HFFc6 (cell line): ENCODE data around the gene AMOTL2. TPM values are rescaled to one million over a fixed set of nuclear protein-coding genes. Genes with fewer than 3 reads are reported as not detected.

Experiments used
- DNase-seq: peaks from one replicate; pipeline ENCODE4 v3.0.0-alpha.2; 2018
- H3K27ac Mint-ChIP-seq: 2 replicates; pipeline ENCODE4 v1.8.0; 2020; ENCODE audit warnings: mild to moderate bottlenecking, mixed read lengths
- H3K27me3 Mint-ChIP-seq: 2 replicates; pipeline ENCODE4 v1.8.0; 2021; ENCODE audit warnings: mild to moderate bottlenecking, moderate library complexity, mixed read lengths; ENCODE audit not compliant: insufficient read depth
- H3K36me3 Mint-ChIP-seq: 2 replicates; pipeline ENCODE4 v1.8.0; 2021; ENCODE audit warnings: low read depth, mixed read lengths
- H3K4me1 Mint-ChIP-seq: 2 replicates; pipeline ENCODE4 v1.8.0; 2020; ENCODE audit warnings: low read depth, mixed read lengths
- H3K4me3 Mint-ChIP-seq: 2 replicates; pipeline ENCODE4 v1.8.0; 2020; ENCODE audit warnings: mild to moderate bottlenecking, moderate library complexity, mixed read lengths
- H3K9me3 Mint-ChIP-seq: 2 replicates; pipeline ENCODE4 v1.8.0; 2020; ENCODE audit warnings: mild to moderate bottlenecking, mixed read lengths
- CTCF ChIP-seq: fragments of 200-600 bp; sonication (generic); IDR thresholded peaks from 2 replicates; pipeline ENCODE4 v1.5.0; 2021; ENCODE audit warnings: antibody characterized with exemption, mild to moderate bottlenecking
- total RNA-seq, 6 experiments: library from RNA; stranded (reverse); fragmentation: NEBNext Ultra II Directional; extraction: Animal tissue kit (Norgen Biotek cat#: 25700); gene quantifications; 2 replicates in 1 of 6; 3 replicates in 5 of 6; pipeline ENCODE4 v1.2.3, GENCODE V29; 2021

The AMOTL2 gene
- total RNA-seq, 6 experiments from 2014 or later, result 244 to 311 (median 274) TPM

GRCh38 chr3:134388292-134388691 lies 14.0 kb upstream of the AMOTL2 start:
- H3K4me3 Mint-ChIP-seq, result no peak overlapping the region
- no peak overlapping the region for H3K27ac Mint-ChIP-seq
- DNase-seq, result no peak
- no peak for TF ChIP-seq CTCF
- peaks cover 11% of the 10 kb centered on the region for H3K27me3 Mint-ChIP-seq
- H3K36me3 Mint-ChIP-seq, result peaks cover 10% of the 10 kb centered on the region
- peaks cover 17% of the 10 kb centered on the region for H3K9me3 Mint-ChIP-seq
- H3K4me1 Mint-ChIP-seq, result no peaks in the 10 kb centered on the region

DNA sequence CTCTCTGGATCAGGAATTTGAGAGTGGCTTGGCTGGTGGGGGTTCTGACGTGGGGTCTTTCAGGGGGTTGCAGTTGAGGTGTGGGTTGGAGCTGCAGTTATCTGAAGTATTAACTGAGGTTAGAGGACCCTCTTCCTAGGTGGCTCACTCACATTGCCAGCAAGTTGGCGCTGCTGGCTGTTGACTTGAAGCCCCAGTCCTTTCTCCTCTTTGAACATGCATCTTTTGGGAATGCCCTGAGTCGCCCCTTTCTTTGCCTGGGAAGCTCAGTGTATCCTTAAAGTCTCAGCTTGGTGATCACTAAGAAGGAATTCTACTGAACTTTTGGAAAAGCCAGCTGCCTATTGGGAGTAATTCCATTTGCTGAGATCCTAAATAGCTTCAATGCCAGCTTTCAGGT lies 13.0 kb upstream of the AMOTL2 start:
- H3K27ac Mint-ChIP-seq, result no peak overlapping the region

GRCh38 chr3:134384963-134385362 lies 10.7 kb upstream of the AMOTL2 start:
- TF ChIP-seq CTCF, result no peak
- H3K4me3 Mint-ChIP-seq, result no peak overlapping the region
- peaks cover 3% of the 10 kb centered on the region for H3K36me3 Mint-ChIP-seq
- H3K27me3 Mint-ChIP-seq, result peaks cover 10% of the 10 kb centered on the region
- H3K4me1 Mint-ChIP-seq, result peaks cover 8% of the 10 kb centered on the region; the same call in 1 of the 2 replicates
- no peak overlapping the region for H3K27ac Mint-ChIP-seq
- no peak for DNase-seq
- H3K9me3 Mint-ChIP-seq, result peaks cover 4% of the 10 kb centered on the region

More for the DNA sequence above, 13.0 kb upstream of the AMOTL2 start:
- H3K4me1 Mint-ChIP-seq, result no peaks in the 10 kb centered on the region
- no peak for TF ChIP-seq CTCF
- no peak overlapping the region for H3K4me3 Mint-ChIP-seq
- DNase-seq, result no peak
- H3K9me3 Mint-ChIP-seq, result peaks cover 17% of the 10 kb centered on the region
- peaks cover 10% of the 10 kb centered on the region for H3K36me3 Mint-ChIP-seq
- H3K27me3 Mint-ChIP-seq, result peaks cover 11% of the 10 kb centered on the region

- Mint-ChIP-seq H3K9me3 (no peaks in the 10 kb centered on the region), H3K4me1 (peaks cover 14% of the 10 kb centered on the region), H3K4me3 (no peak overlapping the region), H3K36me3 (no peaks in the 10 kb centered on the region), H3K27ac (no peak overlapping the region), H3K27me3 (peaks cover 5% of the 10 kb centered on the region; the same call in 1 of the 2 replicates)
- no peak for TF ChIP-seq CTCF
- DNase-seq, result no peak
These were observed 7.7 kb upstream of the AMOTL2 start for GRCh38 chr3:134381831-134382442.

GRCh38 chr3:134381076-134381475 lies 6.8 kb upstream of the AMOTL2 start:
- no peaks in the 10 kb centered on the region for H3K36me3 Mint-ChIP-seq
- H3K27ac Mint-ChIP-seq, result no peak overlapping the region
- peaks cover 14% of the 10 kb centered on the region for H3K4me1 Mint-ChIP-seq
- TF ChIP-seq CTCF, result no peak
- no peaks in the 10 kb centered on the region for H3K9me3 Mint-ChIP-seq
- no peak for DNase-seq
- H3K27me3 Mint-ChIP-seq, result peaks cover 5% of the 10 kb centered on the region; the same call in 1 of the 2 replicates
- H3K4me3 Mint-ChIP-seq, result no peak overlapping the region
